Measurements from ENCODE around the gene MYZAP.

MYZAP gene

DNA sequence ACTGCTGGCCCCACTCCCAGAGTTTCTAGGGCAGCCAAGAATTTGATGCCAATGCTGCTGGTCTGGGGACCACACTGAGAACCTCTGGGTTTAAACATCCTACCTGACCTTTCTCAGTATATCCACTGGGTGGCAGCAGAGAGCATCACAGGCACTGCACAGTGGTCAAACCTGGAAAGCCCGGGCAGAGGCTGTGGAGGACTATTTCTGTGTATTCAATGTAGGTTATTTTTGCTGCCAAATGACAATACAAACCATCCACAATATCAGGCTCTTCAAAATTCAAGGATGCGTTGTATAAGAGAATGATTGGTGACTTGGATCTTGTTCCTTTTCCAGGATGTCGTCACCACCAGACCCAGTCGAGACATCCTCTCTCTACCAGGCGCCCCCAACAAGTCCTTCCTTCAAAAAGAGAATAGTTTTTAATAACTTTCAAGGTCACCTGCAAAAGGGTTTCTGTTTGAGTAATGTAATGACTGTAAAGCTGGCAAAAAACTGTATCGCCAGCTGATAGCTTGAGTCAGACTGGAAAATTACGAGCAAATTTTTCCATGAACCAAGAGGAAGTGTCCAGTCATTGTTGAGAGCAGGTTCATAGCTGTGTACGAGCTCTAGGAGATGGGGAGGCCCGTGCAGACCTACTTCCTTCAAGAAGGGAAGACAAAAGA lies 30.5 kb upstream of the MYZAP start:
- TF ChIP-seq, protein P1, sequence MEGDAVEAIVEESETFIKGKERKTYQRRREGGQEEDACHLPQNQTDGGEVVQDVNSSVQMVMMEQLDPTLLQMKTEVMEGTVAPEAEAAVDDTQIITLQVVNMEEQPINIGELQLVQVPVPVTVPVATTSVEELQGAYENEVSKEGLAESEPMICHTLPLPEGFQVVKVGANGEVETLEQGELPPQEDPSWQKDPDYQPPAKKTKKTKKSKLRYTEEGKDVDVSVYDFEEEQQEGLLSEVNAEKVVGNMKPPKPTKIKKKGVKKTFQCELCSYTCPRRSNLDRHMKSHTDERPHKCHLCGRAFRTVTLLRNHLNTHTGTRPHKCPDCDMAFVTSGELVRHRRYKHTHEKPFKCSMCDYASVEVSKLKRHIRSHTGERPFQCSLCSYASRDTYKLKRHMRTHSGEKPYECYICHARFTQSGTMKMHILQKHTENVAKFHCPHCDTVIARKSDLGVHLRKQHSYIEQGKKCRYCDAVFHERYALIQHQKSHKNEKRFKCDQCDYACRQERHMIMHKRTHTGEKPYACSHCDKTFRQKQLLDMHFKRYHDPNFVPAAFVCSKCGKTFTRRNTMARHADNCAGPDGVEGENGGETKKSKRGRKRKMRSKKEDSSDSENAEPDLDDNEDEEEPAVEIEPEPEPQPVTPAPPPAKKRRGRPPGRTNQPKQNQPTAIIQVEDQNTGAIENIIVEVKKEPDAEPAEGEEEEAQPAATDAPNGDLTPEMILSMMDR (conservative IDR thresholded peaks at IDR 0.05; ENCODE audit: low read depth, low read length): peak; percentile 96
- DNase-seq (ENCODE audit: low read depth): peak; percentile 81
- no peak overlapping the region for H3K4me3 ChIP-seq (ENCODE audit: low read depth, low read length)

DNA sequence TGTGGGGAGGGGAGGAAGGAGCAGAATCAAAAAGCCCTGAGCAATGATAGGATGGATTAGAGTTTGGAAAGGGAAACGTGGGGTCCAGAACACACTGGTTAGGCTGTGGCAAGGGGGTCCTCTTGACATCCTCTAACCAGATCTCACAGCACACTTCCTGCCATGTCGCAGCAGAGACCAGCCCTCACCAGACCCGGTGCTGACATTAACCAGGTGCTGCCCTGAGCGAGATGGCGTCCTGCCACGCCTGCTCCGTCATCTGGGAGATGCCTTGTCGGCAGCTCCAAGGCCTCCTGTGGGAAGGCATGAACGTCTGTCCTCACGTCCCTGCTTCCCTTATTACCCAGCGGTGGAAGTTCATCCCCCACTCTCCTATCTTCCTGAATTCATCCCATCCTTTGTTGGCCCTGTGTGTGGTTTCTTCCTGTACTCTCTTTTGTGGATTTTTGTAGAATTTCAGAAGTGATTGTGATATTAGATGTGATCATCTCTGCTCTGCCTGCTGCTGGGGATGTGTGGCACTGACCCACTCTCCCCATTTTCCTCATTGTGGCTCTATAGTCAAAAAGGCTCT lies 29.4 kb upstream of the MYZAP start:
- DNase-seq (ENCODE audit: low read depth): no peak
- TF ChIP-seq, protein P1 (conservative IDR thresholded peaks at IDR 0.05; ENCODE audit: low read depth, low read length): no peak
- H3K4me3 ChIP-seq (ENCODE audit: low read depth, low read length): no peak overlapping the region

DNA sequence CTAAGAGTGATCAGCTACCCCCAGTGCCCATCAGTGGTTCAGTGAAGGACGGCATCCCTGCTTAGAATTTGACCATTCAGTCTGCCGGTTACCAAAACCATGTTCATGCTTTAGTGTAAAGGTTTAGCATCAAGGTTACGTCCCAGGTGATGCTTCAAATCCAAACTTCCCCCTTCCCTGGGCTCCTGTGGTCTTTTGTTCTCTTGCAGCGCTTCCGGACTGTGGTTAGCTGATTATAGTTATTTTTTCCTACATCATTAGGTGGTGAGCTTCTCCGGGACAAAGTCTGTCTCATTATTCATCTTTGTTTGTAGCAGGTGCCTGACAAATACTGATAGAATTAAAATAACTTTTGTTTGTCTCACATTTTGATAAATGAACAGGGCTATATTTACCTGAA lies 28.3 kb upstream of the MYZAP start:
- TF ChIP-seq, protein P1 (conservative IDR thresholded peaks at IDR 0.05; ENCODE audit: low read depth, low read length): no peak
- no peak overlapping the region for H3K4me3 ChIP-seq (ENCODE audit: low read depth, low read length)
- no peak for DNase-seq (ENCODE audit: low read depth)

DNA sequence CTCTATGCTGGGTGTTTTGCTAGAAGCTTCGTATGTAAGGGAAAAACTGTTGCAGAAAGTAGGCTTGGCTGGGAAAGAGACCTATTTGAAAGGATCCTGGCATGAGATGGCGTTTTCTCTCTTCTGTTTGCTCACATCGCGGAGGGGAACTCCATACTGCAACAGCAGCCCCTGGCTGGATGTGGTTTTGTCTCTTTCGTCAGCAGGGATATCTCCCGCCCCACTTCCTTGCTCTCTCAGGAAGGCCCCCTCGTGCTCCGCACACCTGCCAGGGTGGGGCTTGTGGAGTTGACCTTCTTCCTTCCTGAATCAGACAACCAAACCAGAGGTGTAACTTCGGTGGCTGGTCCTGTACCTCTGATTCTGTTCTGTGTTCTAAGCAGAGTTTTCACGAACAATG lies 26.4 kb upstream of the MYZAP start:
- H3K4me3 ChIP-seq (ENCODE audit: low read depth, low read length): no peak overlapping the region
- TF ChIP-seq, protein P1 (conservative IDR thresholded peaks at IDR 0.05; ENCODE audit: low read depth, low read length): no peak
- DNase-seq (ENCODE audit: low read depth): no peak

DNA sequence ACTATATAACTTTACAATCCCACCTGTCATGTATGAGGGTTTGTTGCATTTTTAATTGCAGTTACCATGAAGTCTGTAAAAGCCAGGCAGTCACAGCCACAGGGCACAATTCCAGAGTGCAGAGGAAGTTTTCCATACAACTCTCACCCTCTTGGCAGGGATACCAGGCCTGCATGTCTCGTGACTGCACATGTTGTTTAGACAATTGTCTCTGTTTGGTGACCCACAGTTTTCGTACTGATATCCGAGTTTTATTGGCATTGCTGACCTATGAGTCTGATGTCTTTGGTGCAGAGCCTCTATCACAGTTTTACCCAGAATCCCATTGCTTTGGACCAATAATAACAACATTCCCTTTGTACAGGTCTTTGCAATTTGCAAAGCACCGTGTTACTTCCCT lies 24.9 kb upstream of the MYZAP start:
- no peak for DNase-seq (ENCODE audit: low read depth)
- TF ChIP-seq, protein P1 (conservative IDR thresholded peaks at IDR 0.05; ENCODE audit: low read depth, low read length): no peak
- no peak overlapping the region for H3K4me3 ChIP-seq (ENCODE audit: low read depth, low read length)

DNA sequence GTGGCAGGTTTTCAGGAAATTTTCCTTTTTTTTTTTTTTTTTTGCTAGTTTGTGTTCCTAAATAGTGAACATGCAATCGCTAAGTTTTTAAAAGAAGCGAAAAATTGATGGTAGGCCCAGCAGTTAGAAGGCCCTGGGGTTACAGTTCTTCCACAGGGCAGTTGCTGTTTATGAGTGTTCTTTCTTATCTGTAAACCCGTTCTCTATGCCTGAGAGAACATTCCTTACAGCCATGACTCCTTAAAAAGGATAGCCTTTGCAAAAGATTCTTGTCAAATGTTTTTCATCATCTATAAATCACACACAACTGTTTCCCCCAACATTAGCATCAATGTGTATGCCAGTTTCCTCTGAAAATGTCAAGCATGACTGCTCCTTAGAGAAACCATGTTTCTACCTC lies 23.8 kb upstream of the MYZAP start:
- TF ChIP-seq, protein P1 (conservative IDR thresholded peaks at IDR 0.05; ENCODE audit: low read depth, low read length): no peak
- peak; percentile 43 for DNase-seq (ENCODE audit: low read depth)
- H3K4me3 ChIP-seq (ENCODE audit: low read depth, low read length): no peak overlapping the region

DNA sequence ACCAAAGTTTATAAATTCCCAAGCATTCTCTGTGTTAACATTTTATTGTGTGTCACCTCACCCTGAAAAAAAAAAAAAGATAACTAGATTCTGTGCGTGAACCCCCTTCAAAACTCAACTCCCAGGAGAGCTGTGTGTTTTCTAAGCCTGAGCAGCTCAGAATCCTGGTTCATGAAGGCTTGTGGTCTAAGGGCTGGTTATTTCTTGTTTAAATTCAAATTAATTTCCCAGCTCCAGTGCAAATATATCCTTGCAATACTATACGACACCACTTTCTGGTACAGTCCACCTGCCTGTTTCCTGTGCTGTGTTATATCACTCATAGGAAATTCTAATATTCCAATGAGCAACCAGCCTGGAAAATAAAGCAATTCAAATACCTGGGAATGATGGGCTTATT lies 23.4 kb upstream of the MYZAP start:
- DNase-seq (ENCODE audit: low read depth): no peak
- TF ChIP-seq, protein P1 (conservative IDR thresholded peaks at IDR 0.05; ENCODE audit: low read depth, low read length): no peak

More for the DNA sequence above, 23.4 kb upstream of the MYZAP start:
- H3K4me3 ChIP-seq (ENCODE audit: low read depth, low read length): no peak overlapping the region
